Fibroblast of skin of abdomen (primary cell): Measurements from ENCODE around the gene TSC22D3.

ENCODE experiments used
- DNase-seq: peaks from one replicate; pipeline ENCODE4 v3.0.0-alpha.2; 2013

The TSC22D3 gene

GRCh38 chrX:107730298-107730655, 45.3 kb downstream of the TSC22D3 start:
- DNase-seq = no peak

GRCh38 chrX:107729558-107730297, 45.9 kb downstream of the TSC22D3 start:
- no peak for DNase-seq

GRCh38 chrX:107728371-107729099, 47.1 kb downstream of the TSC22D3 start:
- DNase-seq = no peak

GRCh38 chrX:107726816-107727534, 48.6 kb downstream of the TSC22D3 start:
- DNase-seq = no peak

GRCh38 chrX:107725761-107726555, 49.6 kb downstream of the TSC22D3 start:
- DNase-seq = no peak

GRCh38 chrX:107724653-107725052, 50.9 kb downstream of the TSC22D3 start:
- DNase-seq = no peak

GRCh38 chrX:107723511-107723910, 52.1 kb downstream of the TSC22D3 start:
- no peak for DNase-seq

GRCh38 chrX:107721966-107722707, 53.5 kb downstream of the TSC22D3 start:
- no peak for DNase-seq

GRCh38 chrX:107721318-107721717, 54.3 kb downstream of the TSC22D3 start:
- no peak for DNase-seq

GRCh38 chrX:107718156-107718621, 57.4 kb downstream of the TSC22D3 start:
- DNase-seq = peak; percentile 85

- DNase-seq = peak; percentile 80
Measured at GRCh38 chrX:107716816-107717700, 58.5 kb downstream of the TSC22D3 start.

GRCh38 chrX:107716118-107716684, 59.4 kb downstream of the TSC22D3 start:
- peak; percentile 29 for DNase-seq

GRCh38 chrX:107715331-107716117, 60.1 kb downstream of the TSC22D3 start:
- no peak for DNase-seq

- DNase-seq = no peak
Measured at GRCh38 chrX:107714206-107714891, 61.2 kb downstream of the TSC22D3 start.

GRCh38 chrX:107713543-107714205, 61.9 kb downstream of the TSC22D3 start:
- no peak for DNase-seq

GRCh38 chrX:107713203-107713542, 62.4 kb downstream of the TSC22D3 start:
- DNase-seq = no peak

GRCh38 chrX:107712231-107713202, 63.1 kb downstream of the TSC22D3 start:
- no peak for DNase-seq
